ENCODE results near the gene CYB561D2. TPM values are rescaled to one million over a fixed set of nuclear protein-coding genes. Genes with fewer than 3 reads are reported as not detected.
A peak's percentile ranks its signal among the peaks of the same experiment; 100 is the strongest.

The CYB561D2 gene
- total RNA-seq, 1 experiment from 2014 or later = 9.5 TPM

GRCh38 chr3:50338965-50339364 lies 11.7 kb upstream of the CYB561D2 start:
- ChIA-PET CTCF (interaction anchor here (2.6 kb wide), 2 partner anchors 9 to 17 kb away, joined by 11 to 24 read pairs; no protein-coding TSS in a partner anchor), RAD21 (ENCODE audit: low non-redundant PET in 1 of 2, low total read pairs in 2 of 2, uncharacterized antibody in 2 of 2, unreplicated experiment in 2 of 2) (no interaction called here)
- H3K79me2 ChIP-seq (ENCODE audit: insufficient read depth, low read length) = peaks cover 53% of the 10 kb centered on the region

GRCh38 chr3:50339485-50340146 lies 11.0 kb upstream of the CYB561D2 start:
- RAD21 ChIA-PET (ENCODE audit: low non-redundant PET in 1 of 2, low total read pairs in 2 of 2, uncharacterized antibody in 2 of 2, unreplicated experiment in 2 of 2) = interaction anchor here in 1 of 2 experiments (0.5 kb wide), 1 partner anchor 113 kb away, joined by 4 read pairs; no protein-coding TSS in a partner anchor
- CTCF ChIA-PET = no interaction called here
- peaks cover 29 to 60% of the 10 kb centered on the region in 2 experiments for H3K4me1 ChIP-seq (ENCODE audit: control insufficient read depth in 1 of 2, insufficient read depth in 2 of 2, low read length in 2 of 2)
- no peaks in the 10 kb centered on the region for H3K27me3 ChIP-seq (ENCODE audit: insufficient read depth, low read length)
- peak overlapping the region; percentile 98 for H3K9ac ChIP-seq (ENCODE audit: low read length)
- no peak for DNase-seq (ENCODE audit: low read depth, low spot score)
- H3K36me3 ChIP-seq (ENCODE audit: control insufficient read depth in 1 of 2, insufficient read depth in 2 of 2, low read length in 2 of 2) = peaks cover 0 to 5% of the 10 kb centered on the region in 2 experiments; a peak in 1 of 4 replicates
- peak overlapping the region; percentile 95 for H3K4me2 ChIP-seq (ENCODE audit: low read length)
- intact Hi-C loops (cut with micrococcal nuclease) = no loop called here
- H4K20me1 ChIP-seq (ENCODE audit: insufficient read depth) = no peaks in the 10 kb centered on the region; the same call in 1 of the 2 replicates
- POLR2A ChIA-PET = no interaction called here
- H3K4me3 ChIP-seq (replicated peaks in 1 of 2; ENCODE audit: low read depth in 1 of 2, low read length in 2 of 2) = peak overlapping the region; percentile 62 to 89
- no TSS peak for BruUV-seq (replicated peaks)
- no peak for ATAC-seq
- H2AFZ ChIP-seq (ENCODE audit: low read depth, low read length, poor library complexity, severe bottlenecking) = no peak overlapping the region
- H3K9me2 ChIP-seq (ENCODE audit: insufficient read depth) = no peaks in the 10 kb centered on the region
- peak overlapping the region; percentile 82 for H3K27ac ChIP-seq (ENCODE audit: low read depth, low read length)
- TF ChIP-seq POLR2AphosphoS5 (IDR thresholded peaks at IDR 0.05; ENCODE audit: low read depth, low read length) (no peak), EZH2 (IDR thresholded peaks at IDR 0.05) (no peak), POLR2A (IDR thresholded peaks at IDR 0.05; ENCODE audit: borderline replicate concordance, extremely low read depth, insufficient read depth, insufficient read length) (no peak), MAX (IDR thresholded peaks at IDR 0.05) (no peak), ZNF274 (IDR thresholded peaks at IDR 0.05; ENCODE audit: low read depth, low read length) (no peak)
- peaks cover 47% of the 10 kb centered on the region for H3K79me2 ChIP-seq (ENCODE audit: insufficient read depth, low read length)
- H3K9me3 ChIP-seq (ENCODE audit: control insufficient read depth in 1 of 2, insufficient read depth in 1 of 2, low read depth in 1 of 2, low read length in 2 of 2) = no peaks in the 10 kb centered on the region

More at GRCh38 chr3:50338965-50339364, 11.7 kb upstream of the CYB561D2 start:
- peak overlapping the region; percentile 82 for H3K27ac ChIP-seq (ENCODE audit: low read depth, low read length)
- no peak overlapping the region for H2AFZ ChIP-seq (ENCODE audit: low read depth, low read length, poor library complexity, severe bottlenecking)
- no peaks in the 10 kb centered on the region for H3K9me2 ChIP-seq (ENCODE audit: insufficient read depth)
- BruUV-seq (replicated peaks) = no TSS peak
- H3K9ac ChIP-seq (ENCODE audit: low read length) = peak overlapping the region; percentile 98
- TF ChIP-seq ZBTB33 (IDR thresholded peaks at IDR 0.05; ENCODE audit: extremely low read depth, insufficient replicate concordance, low read length) (no peak), SIN3A (IDR thresholded peaks at IDR 0.05; ENCODE audit: low read depth) (no peak)
- peak overlapping the region; percentile 95 for H3K4me2 ChIP-seq (ENCODE audit: low read length)
- no peaks in the 10 kb centered on the region for H3K9me3 ChIP-seq (ENCODE audit: control insufficient read depth in 1 of 2, insufficient read depth in 1 of 2, low read depth in 1 of 2, low read length in 2 of 2)
- ATAC-seq (no peak), DNase-seq (ENCODE audit: low read depth, low spot score) (no peak)
- H4K20me1 ChIP-seq (ENCODE audit: insufficient read depth) = no peaks in the 10 kb centered on the region; the same call in 1 of the 2 replicates
- H3K4me3 ChIP-seq (replicated peaks in 1 of 2; ENCODE audit: low read depth in 1 of 2, low read length in 2 of 2) = peak overlapping the region; percentile 62 to 89; a peak in 3 of 4 replicates
- peaks cover 29 to 65% of the 10 kb centered on the region in 2 experiments for H3K4me1 ChIP-seq (ENCODE audit: control insufficient read depth in 1 of 2, insufficient read depth in 2 of 2, low read length in 2 of 2)
- POLR2A ChIA-PET = interaction anchor here (0.8 kb wide), 1 partner anchor 12 kb away, joined by 3 read pairs; the partner anchor contains the start of genes CYB561D2 and NPRL2
- H3K36me3 ChIP-seq (ENCODE audit: control insufficient read depth in 1 of 2, insufficient read depth in 2 of 2, low read length in 2 of 2) = peaks cover 0 to 12% of the 10 kb centered on the region in 2 experiments; a peak in 2 of 4 replicates
- intact Hi-C loops (cut with micrococcal nuclease) = no loop called here
- H3K27me3 ChIP-seq (ENCODE audit: insufficient read depth, low read length) = no peaks in the 10 kb centered on the region

Data from HCT116 (cell line).